GM18511 (cell line): Measurements from ENCODE around the gene USH1C.

Source experiments
- ATAC-seq: cut with Tn5 transposase; IDR thresholded peaks from one replicate; pipeline ENCODE4 v1.9.1; 2021; ENCODE audit warnings: mild to moderate bottlenecking, moderate library complexity; ENCODE audit not compliant: unreplicated experiment

Gene USH1C

GRCh38 chr11:17445240-17445795 lies 98.9 kb downstream of the USH1C start:
- ATAC-seq, result no peak

GRCh38 chr11:17443926-17444690 lies 100.1 kb downstream of the USH1C start:
- ATAC-seq, result no peak
